HCT116 (cell line): ENCODE results near the gene PTTG1IP. TPM values are rescaled to one million over a fixed set of nuclear protein-coding genes. Genes with fewer than 3 reads are reported as not detected.

Source experiments
- ATAC-seq: fragments of 200-7000 bp; cut with Tn5 transposase; 2 replicates; pipeline ENCODE4 v1.9.1; 2020; ENCODE audit warnings: mild to moderate bottlenecking, moderate library complexity
- BruUV-seq: library from RNA; stranded (reverse); fragments of 400-500 nt; replicated peaks from 2 replicates; lab custom pipeline; 2021; lab: Mats Ljungman, UMichigan
- CTCF ChIA-PET: fragments of 300-600 bp; sonication (Branson Sonifier 250); formaldehyde crosslinking; loops from one replicate; lab custom pipeline; 2021; ENCODE audit warnings: antibody characterized with exemption; lab: Charles Lee
- POLR2A ChIA-PET: fragments of 300-600, 350-600 bp; sonication (Branson Sonifier 250); formaldehyde crosslinking; loops from one replicate; lab custom pipeline; 2021; ENCODE audit warnings: antibody characterized with exemption; lab: Charles Lee
- RAD21 ChIA-PET, 2 experiments: fragments of 300-600 bp; sonication (Branson Sonifier 250); formaldehyde crosslinking; loops; one replicate each; lab custom pipeline; 2023; ENCODE audit warnings: low total read pairs in 2 of 2; ENCODE audit not compliant: uncharacterized antibody in 2 of 2, unreplicated experiment in 2 of 2, low non-redundant PET in 1 of 2; lab: Charles Lee
- DNase-seq: peaks from one replicate; pipeline ENCODE4 v3.0.0-alpha.2; 2010; ENCODE audit warnings: low read depth, low spot score
- H2AFZ ChIP-seq: fragments of 200-600 bp; shearing (Covaris generic), sonication (generic); 2 replicates; pipeline ENCODE4 v1.6.1; 2017; ENCODE audit warnings: low read depth, mixed run types, mixed read lengths, antibody characterized with exemption, low read length; ENCODE audit not compliant: poor library complexity, severe bottlenecking
- H3K27ac ChIP-seq: 2 replicates; pipeline ENCODE4 v1.5.1; 2012; ENCODE audit warnings: low read depth, low read length
- H3K27me3 ChIP-seq: fragments of 200-600 bp; sonication (generic); 2 replicates; pipeline ENCODE4 v1.6.1; 2016; ENCODE audit warnings: mixed run types, low read length, mixed read lengths; ENCODE audit not compliant: insufficient read depth
- H3K36me3 ChIP-seq, 2 experiments: fragments of 200-500 bp in 1 of 2; fragments of 200-600 bp in 1 of 2; sonication (Bioruptor generic) in 1 of 2; sonication (generic) in 1 of 2; 2 replicates each; pipeline versions ENCODE4 v1.5.1 to v1.6.1; 2014 to 2016; ENCODE audit warnings: low read length in 2 of 2, inconsistent platforms in 1 of 2, mixed read lengths in 1 of 2, mixed run types in 1 of 2; ENCODE audit not compliant: insufficient read depth in 2 of 2, control insufficient read depth in 1 of 2
- H3K4me1 ChIP-seq, 2 experiments: fragments of 200-600 bp in 1 of 2; sonication (generic) in 1 of 2; 2 replicates each; pipeline versions ENCODE4 v1.5.1 to v1.6.1; 2012 to 2017; ENCODE audit warnings: low read length in 2 of 2, inconsistent platforms in 1 of 2, mild to moderate bottlenecking in 1 of 2, mixed read lengths in 1 of 2, mixed run types in 1 of 2, moderate library complexity in 1 of 2; ENCODE audit not compliant: insufficient read depth in 2 of 2, control insufficient read depth in 1 of 2
- H3K4me2 ChIP-seq: fragments of 200-600 bp; sonication (generic); 2 replicates; pipeline ENCODE4 v1.6.1; 2017; ENCODE audit warnings: mixed run types, low read length, mixed read lengths
- H3K4me3 ChIP-seq, 2 experiments: fragments of 200-600 bp in 1 of 2; sonication (generic) in 1 of 2; replicated peaks in 1 of 2; 2 replicates each; pipeline ENCODE4 v1.5.1; 2011 to 2016; ENCODE audit warnings: low read length in 2 of 2, control low read depth in 1 of 2, low read depth in 1 of 2, mild to moderate bottlenecking in 1 of 2, mixed read lengths in 1 of 2, mixed run types in 1 of 2
- H3K79me2 ChIP-seq: fragments of 200-600 bp; sonication (generic); 2 replicates; pipeline ENCODE4 v1.6.1; 2017; ENCODE audit warnings: mild to moderate bottlenecking, mixed run types, low read length, moderate library complexity, mixed read lengths; ENCODE audit not compliant: insufficient read depth
- H3K9ac ChIP-seq: fragments of 200-600 bp; sonication (generic); 2 replicates; pipeline ENCODE4 v1.6.1; 2016; ENCODE audit warnings: low read length, mixed read lengths
- H3K9me2 ChIP-seq: fragments of 200-600 bp; sonication (generic), shearing (Covaris generic); 2 replicates; pipeline ENCODE4 v1.6.1; 2017; ENCODE audit warnings: mixed run types, mild to moderate bottlenecking, moderate library complexity; ENCODE audit not compliant: insufficient read depth
- H3K9me3 ChIP-seq, 2 experiments: fragments of 200-500 bp in 1 of 2; fragments of 200-600 bp in 1 of 2; sonication (Bioruptor generic) in 1 of 2; sonication (generic) in 1 of 2; 2 replicates each; pipeline ENCODE4 v1.6.1; 2014 to 2017; ENCODE audit warnings: low read length in 2 of 2, mixed read lengths in 2 of 2, inconsistent platforms in 1 of 2, low read depth in 1 of 2, mild to moderate bottlenecking in 1 of 2, mixed run types in 1 of 2, moderate library complexity in 1 of 2; ENCODE audit not compliant: control insufficient read depth in 1 of 2, insufficient read depth in 1 of 2
- H4K20me1 ChIP-seq: fragments of 200-600 bp; sonication (generic), shearing (Covaris generic); 2 replicates; pipeline ENCODE4 v1.6.1; 2017; ENCODE audit warnings: mixed run types, mild to moderate bottlenecking, moderate library complexity; ENCODE audit not compliant: insufficient read depth
- CBX3 ChIP-seq: IDR thresholded peaks from 2 replicates; pipeline ENCODE4 v1.6.1; 2012; ENCODE audit warnings: low read depth
- CEBPB ChIP-seq: IDR thresholded peaks from 2 replicates; pipeline ENCODE4 v1.6.1; 2012; ENCODE audit warnings: low read depth
- EGR1 ChIP-seq: IDR thresholded peaks from 2 replicates; pipeline ENCODE4 v1.6.1; 2012; ENCODE audit warnings: low read depth
- JUND ChIP-seq: IDR thresholded peaks from 2 replicates; pipeline ENCODE4 v1.6.1; 2012
- POLR2AphosphoS5 ChIP-seq: IDR thresholded peaks from 2 replicates; pipeline ENCODE4 v1.6.1; 2011; ENCODE audit warnings: mild to moderate bottlenecking, low read depth, low read length, moderate library complexity
- RAD21 ChIP-seq: IDR thresholded peaks from 2 replicates; pipeline ENCODE4 v1.6.1; 2012; ENCODE audit warnings: low read depth, mild to moderate bottlenecking
- SRF ChIP-seq: IDR thresholded peaks from 2 replicates; pipeline ENCODE4 v1.6.1; 2012; ENCODE audit warnings: low read depth
- TCF7L2 ChIP-seq: IDR thresholded peaks from 2 replicates; pipeline ENCODE4 v1.7.0; 2011; ENCODE audit warnings: borderline replicate concordance, inconsistent platforms; ENCODE audit not compliant: insufficient read depth, insufficient read length; ENCODE audit errors: extremely low read depth
- YY1 ChIP-seq: IDR thresholded peaks from 2 replicates; pipeline ENCODE4 v1.6.1; 2011; ENCODE audit warnings: low read length, low read depth, moderate library complexity, mild to moderate bottlenecking; ENCODE audit not compliant: insufficient replicate concordance; ENCODE audit errors: extremely low read depth
- ZFX ChIP-seq: fragments of 450-650 bp; IDR thresholded peaks from 2 replicates; pipeline ENCODE4 v1.6.1; 2017
- intact Hi-C: fragments of 100-400 bp; cut with micrococcal nuclease; formaldehyde crosslinking; loops from 2 replicates; pipeline ENCODE4 v1.10.0; 2022
- total RNA-seq: library from RNA; stranded (reverse); gene quantifications from one replicate; pipeline ENCODE4 v1.2.1, GENCODE V29; 2021; ENCODE audit not compliant: unreplicated experiment
- TF ChIP-seq, protein P1 (sequence below): IDR thresholded peaks from 2 replicates; pipeline ENCODE4 v1.6.1; 2011; ENCODE audit warnings: mild to moderate bottlenecking, low read length, moderate library complexity; ENCODE audit not compliant: insufficient replicate concordance; ENCODE audit errors: extremely low read depth

Gene PTTG1IP
- total RNA-seq, 1 experiment from 2014 or later = 83.4 TPM

- Histone ChIP-seq H3K9me3 (no peaks in the 10 kb centered on the region), H3K4me2 (no peak overlapping the region), H3K9ac (no peak overlapping the region), H2AFZ (no peak overlapping the region), H3K9me2 (no peaks in the 10 kb centered on the region), H3K27ac (no peak overlapping the region), H3K4me3 (no peak overlapping the region), H3K36me3 (peaks cover 38 to 43% of the 10 kb centered on the region in 2 experiments), H4K20me1 (no peaks in the 10 kb centered on the region), H3K79me2 (peaks cover 40% of the 10 kb centered on the region), H3K4me1 (no peaks in the 10 kb centered on the region; a peak in 1 of 4 replicates), H3K27me3 (no peaks in the 10 kb centered on the region)
- RAD21 ChIA-PET = no interaction called here
- CTCF ChIA-PET = no interaction called here
- ATAC-seq (no peak), DNase-seq (no peak)
- BruUV-seq = no TSS peak
- TF ChIP-seq RAD21 = no peak
- TF ChIP-seq CEBPB = no peak
- TF ChIP-seq JUND = no peak
- TF ChIP-seq YY1 = no peak
- TF ChIP-seq SRF = no peak
- TF ChIP-seq POLR2AphosphoS5 = no peak
- TF ChIP-seq, protein P1, sequence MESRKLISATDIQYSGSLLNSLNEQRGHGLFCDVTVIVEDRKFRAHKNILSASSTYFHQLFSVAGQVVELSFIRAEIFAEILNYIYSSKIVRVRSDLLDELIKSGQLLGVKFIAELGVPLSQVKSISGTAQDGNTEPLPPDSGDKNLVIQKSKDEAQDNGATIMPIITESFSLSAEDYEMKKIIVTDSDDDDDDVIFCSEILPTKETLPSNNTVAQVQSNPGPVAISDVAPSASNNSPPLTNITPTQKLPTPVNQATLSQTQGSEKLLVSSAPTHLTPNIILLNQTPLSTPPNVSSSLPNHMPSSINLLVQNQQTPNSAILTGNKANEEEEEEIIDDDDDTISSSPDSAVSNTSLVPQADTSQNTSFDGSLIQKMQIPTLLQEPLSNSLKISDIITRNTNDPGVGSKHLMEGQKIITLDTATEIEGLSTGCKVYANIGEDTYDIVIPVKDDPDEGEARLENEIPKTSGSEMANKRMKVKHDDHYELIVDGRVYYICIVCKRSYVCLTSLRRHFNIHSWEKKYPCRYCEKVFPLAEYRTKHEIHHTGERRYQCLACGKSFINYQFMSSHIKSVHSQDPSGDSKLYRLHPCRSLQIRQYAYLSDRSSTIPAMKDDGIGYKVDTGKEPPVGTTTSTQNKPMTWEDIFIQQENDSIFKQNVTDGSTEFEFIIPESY = no peak
- no peak for TF ChIP-seq TCF7L2
- no peak for TF ChIP-seq CBX3
- no peak for TF ChIP-seq EGR1
- TF ChIP-seq ZFX = no peak
- POLR2A ChIA-PET = no interaction called here
- intact Hi-C loops = no loop called here
Measured at GRCh38 chr21:44855572-44855971, 17.9 kb downstream of the PTTG1IP start.
